Activated CD8-positive, alpha-beta memory T cell treated with anti-CD3 and anti-CD28 coated beads for 4 hours (primary cell): Measurements from ENCODE around the gene NSMF.

Experiments
- DNase-seq, 2 donors: peaks; one replicate each; pipeline ENCODE4 v3.0.0-alpha.2; 2020; ENCODE audit warnings: low read depth in 2 of 2

The NSMF gene, protein sequence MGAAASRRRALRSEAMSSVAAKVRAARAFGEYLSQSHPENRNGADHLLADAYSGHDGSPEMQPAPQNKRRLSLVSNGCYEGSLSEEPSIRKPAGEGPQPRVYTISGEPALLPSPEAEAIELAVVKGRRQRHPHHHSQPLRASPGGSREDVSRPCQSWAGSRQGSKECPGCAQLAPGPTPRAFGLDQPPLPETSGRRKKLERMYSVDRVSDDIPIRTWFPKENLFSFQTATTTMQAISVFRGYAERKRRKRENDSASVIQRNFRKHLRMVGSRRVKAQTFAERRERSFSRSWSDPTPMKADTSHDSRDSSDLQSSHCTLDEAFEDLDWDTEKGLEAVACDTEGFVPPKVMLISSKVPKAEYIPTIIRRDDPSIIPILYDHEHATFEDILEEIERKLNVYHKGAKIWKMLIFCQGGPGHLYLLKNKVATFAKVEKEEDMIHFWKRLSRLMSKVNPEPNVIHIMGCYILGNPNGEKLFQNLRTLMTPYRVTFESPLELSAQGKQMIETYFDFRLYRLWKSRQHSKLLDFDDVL

DNA sequence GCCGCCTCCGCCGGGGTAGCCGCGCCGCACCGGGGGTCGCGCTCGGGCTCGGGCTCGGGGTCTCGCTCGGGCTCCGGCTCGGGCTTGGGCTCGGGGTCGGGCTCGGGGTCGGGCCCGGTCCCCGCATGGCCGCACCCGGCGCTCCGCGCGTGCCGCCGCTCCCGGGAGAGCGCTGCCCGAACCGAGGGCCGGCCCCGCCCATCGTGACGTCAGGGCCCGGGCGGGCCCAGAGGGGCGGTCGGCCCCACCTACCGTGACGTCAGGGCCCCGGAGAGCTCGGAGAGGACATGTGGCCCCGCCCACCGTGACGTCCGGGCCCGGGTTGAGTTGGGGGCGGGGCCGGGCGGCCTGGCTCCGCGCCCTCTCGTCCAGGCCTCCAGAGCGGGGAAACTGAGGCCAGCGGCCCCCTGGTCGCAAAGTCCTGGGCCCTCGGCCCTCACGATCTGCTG is at the start of gene NSMF:
Gene NSMF, minus strand, starts transcription at position 183 of the 449 bp plus-strand sequence. CDS start 232 bp downstream, outside the sequence.
- peak; percentile 84 to 88 for DNase-seq

DNA sequence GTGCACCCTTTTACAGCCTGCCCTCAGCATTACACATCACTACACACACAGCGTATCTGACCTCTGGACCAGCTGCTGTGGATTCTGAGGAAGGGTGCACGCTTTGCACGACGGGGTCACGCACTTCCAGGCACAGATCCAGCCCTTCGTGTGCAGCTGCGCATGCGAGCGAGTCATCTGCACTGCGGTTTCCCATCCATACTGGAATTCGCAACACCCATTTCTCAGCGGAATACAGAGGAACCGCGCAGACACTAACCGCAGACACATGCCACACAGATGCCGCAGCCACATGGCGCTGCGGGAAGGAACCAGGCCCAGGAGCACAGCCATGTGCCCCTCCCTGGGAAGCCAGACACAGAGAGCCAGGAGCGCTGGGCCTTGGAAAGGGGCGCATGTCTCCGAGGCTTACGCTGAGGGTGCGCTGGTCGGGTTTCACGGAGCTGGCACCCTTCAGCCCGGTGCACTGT is 47.6 kb upstream of the NSMF start:
- DNase-seq: no peak

DNA sequence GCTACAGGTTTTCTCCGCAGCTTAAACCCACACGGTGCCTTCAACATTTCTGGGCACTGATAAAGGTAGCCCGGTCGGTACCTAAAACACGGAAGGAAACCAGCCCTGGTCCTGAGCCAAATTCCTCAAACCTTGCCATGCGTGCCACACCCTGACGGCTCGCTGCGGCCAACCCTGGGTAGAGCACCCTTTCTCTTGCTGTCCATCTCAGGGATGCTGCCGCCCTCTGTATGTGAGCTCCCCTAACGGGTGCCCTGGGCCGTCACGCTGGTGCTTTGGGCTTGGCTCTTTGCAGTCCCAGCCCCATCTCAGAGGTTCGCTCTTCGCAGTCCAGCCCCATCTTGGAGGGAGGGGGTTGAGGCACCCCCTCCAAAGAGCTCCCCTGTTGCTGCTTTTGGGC is 47.1 kb upstream of the NSMF start:
- DNase-seq: no peak

DNA sequence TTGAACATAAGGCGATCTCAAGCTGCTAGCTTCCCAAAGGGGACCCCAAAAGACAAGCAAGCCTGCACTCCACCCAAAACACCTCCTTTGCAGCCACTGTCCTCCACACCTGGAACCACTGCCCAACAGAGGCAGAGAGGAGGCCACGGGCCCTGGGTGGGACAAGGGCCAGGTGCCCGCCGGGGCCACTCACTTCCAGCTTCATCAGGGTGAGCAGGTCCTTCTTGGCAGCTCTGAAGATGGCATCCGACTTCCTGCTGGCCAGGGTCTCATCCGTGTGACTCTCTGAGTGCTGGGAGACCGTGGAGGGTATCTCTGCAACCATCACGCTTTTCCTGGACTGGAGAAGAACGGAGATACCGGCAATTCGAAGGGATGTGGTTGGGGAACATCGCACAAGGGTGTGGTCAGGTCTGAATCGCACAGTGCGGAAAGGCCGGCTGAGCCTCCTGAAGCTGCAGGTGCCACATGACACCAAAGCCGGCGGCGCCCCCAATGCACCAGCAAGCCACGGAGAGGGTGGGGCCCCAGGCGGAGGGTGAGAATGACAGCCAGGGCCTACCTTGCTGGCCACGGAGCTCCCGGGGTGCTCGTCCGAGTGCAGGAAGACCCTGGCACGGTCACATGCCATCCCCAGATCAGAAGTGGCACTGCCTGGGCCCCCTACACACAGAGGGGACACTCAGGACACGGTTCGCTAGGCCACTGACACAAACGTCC is 46.4 kb upstream of the NSMF start:
- no peak for DNase-seq

DNA sequence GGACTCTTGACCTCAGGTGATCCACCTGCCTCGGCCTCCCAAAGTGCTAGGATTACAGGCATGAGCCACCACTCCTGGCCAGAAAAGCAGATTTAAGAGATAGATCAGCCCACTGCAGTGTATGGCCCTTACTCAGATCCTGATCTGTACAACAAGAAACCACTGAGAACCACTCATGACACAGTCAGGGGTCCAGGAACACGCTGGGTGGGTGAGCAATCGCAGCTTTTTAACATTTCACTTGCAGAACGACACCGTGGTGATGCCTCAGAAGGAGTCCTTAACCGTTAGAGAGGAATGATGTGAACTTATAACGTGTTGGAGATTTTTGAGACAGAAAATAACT is 45.3 kb upstream of the NSMF start:
- no peak for DNase-seq

DNA sequence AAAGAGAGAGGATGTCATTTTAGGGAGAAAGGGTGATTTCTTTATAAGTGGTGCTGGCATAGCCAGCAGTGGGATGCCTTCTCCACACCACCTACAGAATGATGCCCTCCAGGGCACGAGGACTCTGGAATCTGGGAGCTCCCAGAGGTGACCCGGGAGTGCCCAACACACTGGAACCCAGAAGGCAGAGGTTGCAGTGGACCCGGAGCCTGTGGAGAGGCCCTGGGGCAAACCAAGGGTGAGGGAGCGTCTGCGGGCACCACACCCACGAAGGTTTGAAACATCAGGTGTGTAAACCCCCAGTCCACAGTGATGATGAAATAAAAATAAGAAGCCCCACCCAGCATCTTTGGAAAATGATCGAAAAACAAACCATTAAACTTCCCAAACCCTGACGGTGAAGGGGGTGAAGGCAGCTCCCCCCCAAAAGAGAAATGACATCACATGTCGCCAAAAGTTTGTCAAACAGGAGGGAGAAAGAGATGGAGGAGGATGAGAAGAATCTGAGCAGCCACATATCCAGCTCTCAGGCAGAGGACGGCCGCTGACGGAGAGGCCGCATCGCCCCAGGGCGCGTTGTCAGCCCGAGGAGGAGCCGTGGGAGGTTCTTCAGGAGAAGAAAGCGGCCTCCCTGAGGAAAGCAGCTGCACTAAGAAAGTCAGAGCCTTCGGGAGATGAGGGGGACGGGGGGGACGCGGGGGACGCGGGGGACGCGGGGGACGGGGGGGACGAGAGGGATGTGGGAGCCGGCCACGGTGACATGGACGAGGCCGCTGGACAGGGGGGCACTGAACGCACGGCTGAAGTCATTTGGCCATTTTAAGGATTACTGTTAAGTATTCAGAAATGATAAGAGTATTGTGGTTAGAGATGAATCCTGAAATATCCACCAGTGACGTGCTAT is 43.1 kb upstream of the NSMF start:
- no peak for DNase-seq

DNA sequence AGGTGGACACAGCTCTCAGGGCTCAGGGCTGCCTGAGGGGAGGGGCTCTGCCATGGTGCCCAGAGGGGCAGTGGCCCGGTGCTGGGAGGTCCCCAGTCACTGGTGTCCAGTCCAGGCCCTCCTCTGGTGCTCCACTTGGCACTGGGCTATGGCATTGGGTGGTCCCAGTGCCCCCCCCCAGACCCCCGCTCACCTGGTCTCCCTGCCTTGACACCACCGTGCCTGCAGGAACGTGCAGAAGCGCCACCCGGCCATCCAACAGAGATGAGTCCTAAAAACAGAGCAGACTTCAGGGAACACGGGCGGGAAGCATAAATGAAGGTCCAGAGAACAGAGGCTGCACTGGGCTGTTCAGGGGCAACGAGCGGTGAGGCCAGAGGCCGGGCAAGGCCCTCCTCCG is 42.3 kb upstream of the NSMF start:
- DNase-seq: no peak

DNA sequence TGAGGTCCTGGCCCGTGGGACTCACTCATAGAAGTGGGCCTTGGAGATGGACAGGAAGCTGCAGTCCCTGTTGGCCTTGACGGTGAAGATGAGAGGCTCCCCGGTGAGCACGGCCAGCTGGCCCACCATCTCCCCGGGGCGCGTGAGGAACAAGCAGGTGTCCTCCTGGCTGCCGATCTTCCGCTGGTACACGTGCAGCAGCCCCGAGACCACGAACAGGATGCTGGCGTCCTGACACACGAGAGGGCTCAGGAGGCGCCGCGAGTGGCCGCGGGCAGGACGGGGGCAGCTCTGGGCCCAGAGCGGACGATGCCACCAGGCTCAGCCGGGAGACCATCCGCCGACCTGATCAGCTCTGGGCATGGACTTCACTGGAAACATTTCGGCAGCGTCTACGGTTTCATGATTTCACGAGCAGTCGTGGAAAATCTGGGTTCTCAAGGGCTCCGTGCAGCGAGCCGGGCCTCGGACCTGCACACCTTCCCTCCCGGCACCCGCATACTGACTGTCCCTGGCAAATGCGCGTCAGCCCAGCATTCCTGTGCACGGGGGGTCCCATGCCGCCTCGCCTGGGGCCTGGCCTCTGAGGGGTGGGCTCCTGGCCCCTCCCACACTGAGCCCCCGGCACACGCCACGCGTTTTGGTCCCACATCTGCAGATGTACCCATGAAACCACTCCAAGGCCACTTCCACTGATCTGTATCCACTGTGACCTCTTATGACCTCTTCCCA is 41.7 kb upstream of the NSMF start:
- DNase-seq: no peak

DNA sequence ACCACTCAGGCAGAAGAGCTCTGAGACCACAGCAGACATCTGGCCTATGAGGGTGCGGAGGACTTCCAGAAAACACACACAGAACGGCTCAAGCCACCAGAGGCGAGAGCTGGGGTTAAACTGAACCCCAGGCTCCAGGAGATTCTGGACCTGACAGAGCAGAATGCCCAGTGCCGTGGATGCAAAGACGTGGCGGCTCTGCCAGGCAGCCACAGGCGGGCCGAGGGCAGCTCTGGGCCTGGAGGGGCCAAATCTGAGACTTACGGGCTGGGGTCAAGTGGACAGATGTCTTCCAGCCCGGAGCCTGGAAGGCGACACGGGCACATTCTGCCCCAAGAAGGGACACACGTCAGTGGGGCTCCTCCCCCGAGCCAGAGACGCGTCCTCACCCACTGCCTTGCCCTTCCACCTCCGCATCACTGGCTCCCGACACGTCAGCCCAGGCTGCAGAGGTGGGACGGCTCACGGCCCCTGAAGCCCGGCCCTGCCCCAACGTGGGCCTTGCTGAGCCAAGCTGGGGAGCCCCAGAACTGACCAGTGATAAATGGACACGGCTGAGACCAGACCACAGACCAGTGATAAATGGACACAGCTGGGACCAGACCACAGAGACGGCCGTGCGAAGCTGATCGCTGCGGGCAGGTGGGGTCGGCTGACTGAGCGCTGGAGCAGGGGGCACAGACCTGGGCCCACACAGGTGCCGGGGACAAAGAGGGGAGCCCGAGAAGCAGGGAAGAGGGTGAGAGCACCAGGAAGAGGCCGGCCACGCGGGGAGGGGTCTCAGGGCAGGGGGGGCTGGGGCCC is 40.9 kb upstream of the NSMF start:
- DNase-seq: no peak

DNA sequence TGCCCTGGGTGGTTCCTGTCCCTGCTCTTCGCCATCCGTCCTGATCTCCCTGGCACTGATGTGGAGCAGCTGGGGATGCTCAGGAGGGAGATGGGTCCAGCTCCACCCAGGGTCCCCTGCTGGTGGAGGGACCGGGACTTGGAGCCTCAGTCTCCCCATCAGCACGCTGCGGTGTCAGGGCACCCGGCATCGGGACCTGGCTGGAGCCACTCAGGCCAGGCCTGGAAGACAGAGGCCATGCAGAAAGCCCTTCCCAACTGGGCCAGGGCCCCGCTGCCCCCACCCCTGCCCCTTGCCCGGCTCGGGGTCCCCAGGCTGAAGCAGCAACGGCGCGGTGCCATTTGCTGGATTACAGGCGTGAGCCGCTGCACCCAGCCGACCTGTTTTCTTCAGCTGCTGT is 40.3 kb upstream of the NSMF start:
- DNase-seq: no peak

DNA sequence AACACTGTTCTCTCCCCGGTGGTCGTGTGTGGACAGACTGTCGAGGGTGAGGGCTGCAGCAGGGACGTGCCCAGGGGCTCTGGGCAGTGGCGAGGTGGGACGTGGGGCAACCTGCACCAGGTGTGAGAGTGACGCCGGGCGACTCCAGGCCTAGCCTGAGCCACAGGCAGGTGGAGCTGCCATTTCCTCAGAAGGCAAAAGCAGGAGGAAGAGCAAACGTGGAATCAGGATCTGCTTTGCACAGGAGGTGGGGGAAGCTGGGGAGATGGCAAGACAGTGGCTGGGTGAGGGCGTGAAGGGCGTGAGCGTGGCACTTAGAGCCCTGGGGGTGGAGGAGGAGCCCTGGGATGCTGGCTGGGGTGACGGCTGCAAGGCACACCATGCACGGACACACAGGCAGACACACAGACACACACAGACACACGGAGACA is 39.6 kb upstream of the NSMF start:
- DNase-seq: no peak

DNA sequence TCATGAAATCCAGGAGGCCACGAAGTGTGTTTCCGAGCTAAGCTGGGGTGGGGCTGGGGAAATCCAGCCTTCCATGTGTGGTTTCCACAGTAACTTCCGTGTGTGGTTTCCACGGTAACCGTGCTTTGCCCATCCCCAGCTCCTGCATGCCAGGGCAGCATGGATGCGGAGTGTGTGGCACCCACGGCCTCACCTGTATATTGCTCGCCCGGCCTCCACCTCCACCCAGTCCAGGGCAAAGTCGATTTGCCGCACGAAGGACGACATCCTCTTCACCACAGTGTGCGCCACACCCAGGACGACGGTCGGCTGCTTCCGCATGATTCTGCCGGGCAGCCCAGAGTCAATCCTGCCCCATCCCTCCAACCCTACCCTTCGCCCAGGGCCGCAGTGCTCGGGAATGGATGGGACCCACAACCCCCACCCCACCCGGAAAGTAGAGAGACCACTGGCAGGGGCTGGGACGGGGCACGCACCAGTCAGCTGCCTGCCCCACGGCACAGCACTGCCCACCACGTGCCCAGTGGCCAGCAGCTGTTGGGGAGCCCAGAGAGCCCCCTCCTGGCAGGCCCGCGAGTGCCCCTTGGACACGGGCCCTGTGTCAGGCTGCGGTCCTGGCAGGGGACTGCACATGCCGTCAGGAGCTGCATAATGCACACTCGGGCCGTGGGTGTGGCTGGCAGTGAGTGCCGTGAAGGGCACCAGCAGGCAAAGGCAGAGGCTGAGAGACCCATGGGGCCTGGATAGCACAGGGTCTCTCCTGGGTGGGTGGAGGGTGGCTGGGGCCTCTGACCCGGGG is 39.0 kb upstream of the NSMF start:
- DNase-seq: no peak

DNA sequence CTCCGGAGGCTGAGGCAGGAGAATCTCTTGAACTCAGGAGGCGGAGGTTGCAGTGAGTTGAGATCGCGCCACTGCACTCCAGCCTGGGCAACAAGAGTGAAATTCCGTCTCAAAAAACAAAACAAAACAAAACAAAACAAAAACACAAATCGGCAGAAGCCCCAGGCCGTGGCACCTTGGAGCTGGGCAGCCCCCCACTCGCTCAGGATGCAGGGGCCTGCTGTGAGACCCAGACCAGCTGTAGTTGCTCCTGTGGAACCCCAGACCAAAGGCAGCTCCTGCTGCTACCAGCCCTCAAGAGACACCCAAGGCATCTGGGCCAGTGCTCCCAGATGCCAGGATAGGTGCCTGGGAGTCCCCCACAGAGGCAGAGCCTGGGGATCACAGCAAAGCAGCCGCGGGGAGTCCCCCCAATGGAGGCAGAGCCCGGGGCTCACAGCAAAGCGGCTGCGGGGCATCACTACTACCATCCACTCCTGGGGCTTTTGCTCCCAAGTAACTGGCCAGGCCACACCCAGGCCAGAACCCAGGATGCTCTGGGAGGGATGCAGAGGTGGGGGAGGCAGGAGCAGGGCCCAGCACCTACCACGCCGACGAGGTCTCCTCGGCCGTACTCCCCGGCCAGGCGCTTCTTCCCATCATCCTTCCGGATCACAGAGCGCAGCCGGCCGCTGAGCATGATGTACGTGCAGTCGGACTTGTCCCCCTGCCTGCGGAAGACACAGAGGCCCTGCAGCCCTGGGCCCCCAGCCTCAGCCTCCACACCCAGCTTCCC is 37.7 kb upstream of the NSMF start:
- no peak for DNase-seq

DNA sequence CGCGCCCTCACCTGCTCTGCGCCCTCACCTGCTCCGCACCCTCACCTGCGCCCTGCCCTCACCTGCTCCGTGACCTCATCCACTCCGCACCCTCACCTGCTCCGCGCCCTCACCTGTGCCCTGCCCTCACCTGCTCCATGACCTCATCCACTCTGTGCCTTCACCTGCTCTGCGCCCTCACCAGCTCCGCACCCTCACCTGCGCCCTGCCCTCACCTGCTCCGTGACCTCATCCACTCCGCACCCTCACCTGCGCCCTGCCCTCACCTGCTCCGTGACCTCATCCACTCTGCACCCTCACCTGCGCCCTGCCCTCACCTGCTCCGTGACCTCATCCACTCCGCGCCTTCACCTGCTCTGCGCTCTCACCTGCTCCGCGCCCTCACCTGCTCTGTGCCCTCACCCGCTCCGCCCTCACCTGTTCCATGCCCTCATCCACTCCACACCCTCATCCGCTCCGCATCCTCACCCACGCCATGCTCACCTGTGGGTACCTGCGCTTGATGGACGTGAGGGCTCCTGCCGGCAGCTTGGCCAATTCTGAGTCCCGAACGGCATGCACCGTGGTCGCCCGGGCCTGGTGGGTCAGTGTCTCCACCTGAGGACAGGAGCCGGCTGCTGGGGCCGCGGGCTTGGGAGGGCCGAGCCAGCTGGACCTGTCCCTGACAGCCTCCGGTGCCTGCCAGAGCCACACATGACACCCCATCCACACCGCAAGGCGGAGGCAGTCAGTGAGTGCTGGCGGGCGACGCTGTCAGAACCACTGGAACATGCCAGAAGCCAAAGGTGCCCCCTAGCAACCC is 35.6 kb upstream of the NSMF start:
- no peak for DNase-seq

DNA sequence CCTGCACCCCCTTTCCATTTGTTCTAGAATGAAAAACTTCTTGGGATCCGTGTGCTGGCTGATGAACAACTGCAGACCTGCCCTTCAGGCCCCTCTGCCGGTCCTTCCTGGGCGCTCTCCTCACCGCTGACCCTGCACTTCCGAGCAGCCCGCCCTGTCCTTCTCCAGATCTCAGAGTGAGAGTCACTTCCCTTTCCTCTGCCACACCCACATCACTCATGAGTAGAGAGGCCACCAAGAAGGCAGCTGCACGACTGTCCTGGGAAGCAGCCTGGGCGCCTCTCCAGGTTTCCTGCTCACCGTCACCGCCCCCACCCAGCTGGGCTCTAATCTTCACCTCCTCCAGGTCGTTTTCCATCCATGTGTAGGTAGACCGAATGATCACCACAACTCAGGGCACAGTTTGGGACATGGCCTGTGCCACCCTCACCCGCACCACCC is 35.0 kb upstream of the NSMF start:
- no peak for DNase-seq

DNA sequence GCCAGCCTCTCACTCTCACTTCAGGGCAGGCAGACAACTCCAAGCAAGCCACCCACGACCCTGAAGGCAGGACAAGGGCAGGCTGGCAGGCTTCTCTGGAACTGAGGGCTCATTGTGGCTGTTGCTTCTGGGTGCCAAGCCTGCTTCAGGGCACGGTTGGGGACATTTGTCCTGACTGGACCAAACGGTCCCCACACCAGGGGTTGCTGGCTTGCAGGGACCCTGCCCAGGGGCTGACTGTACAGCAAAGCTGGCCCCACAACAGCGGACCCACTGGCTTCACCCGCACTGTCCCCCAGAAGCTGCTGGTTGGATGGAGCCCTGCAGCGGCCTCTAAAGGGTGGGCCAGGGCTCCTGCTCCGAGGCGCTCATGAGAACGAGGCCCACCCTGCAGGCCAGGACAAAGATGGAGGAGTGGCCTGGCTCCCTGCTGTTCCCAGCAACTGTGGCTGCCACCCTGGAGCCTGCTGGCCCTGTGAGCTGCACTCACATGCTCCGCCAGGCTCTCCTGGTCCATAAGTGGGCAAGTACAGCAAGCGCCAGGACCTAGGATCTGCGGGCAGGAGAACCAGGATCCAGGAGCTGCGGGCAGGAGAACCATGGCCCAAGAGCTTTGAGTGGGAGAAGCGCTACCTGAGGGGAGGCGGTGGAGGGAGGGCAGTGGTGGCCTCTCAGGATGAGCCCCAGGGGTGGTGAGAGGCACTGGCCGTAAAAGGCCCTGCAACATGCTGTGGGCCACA is 34.4 kb upstream of the NSMF start:
- DNase-seq: no peak
